Neural progenitor cell (in vitro differentiated cells): ENCODE data around the gene CDH23. TPM values are rescaled to one million over a fixed set of nuclear protein-coding genes. Genes with fewer than 3 reads are reported as not detected.

ENCODE experiments used
- DNase-seq: peaks from one replicate; pipeline ENCODE4 v3.0.0-alpha.2; 2016; ENCODE audit warnings: low spot score
- H2AFZ ChIP-seq: fragments of 200-600 bp; sonication (generic); replicated peaks from 2 replicates; pipeline ENCODE4 v1.6.1; 2016; ENCODE audit warnings: antibody characterized with exemption
- H3F3A ChIP-seq: fragments of 200-600 bp; sonication (generic); 2 replicates; pipeline ENCODE4 v1.6.1; 2016; ENCODE audit warnings: antibody characterized with exemption, low read depth
- H3K27ac ChIP-seq: fragments of 200-600 bp; sonication (generic); 2 replicates; pipeline ENCODE4 v1.5.1; 2016; ENCODE audit warnings: mild to moderate bottlenecking
- H3K27me3 ChIP-seq: fragments of 200-600 bp; sonication (generic); 2 replicates; pipeline ENCODE4 v1.6.1; 2016; ENCODE audit warnings: mild to moderate bottlenecking, moderate library complexity
- H3K36me3 ChIP-seq: fragments of 200-600 bp; sonication (generic); 2 replicates; pipeline ENCODE4 v1.5.1; 2016
- H3K4me1 ChIP-seq: fragments of 200-600 bp; sonication (generic); 2 replicates; pipeline ENCODE4 v1.6.1; 2016; ENCODE audit warnings: mixed run types
- H3K4me2 ChIP-seq: fragments of 200-600 bp; sonication (generic); 2 replicates; pipeline ENCODE4 v1.6.1; 2016
- H3K4me3 ChIP-seq: fragments of 200-600 bp; sonication (generic); 2 replicates; pipeline ENCODE4 v1.5.1; 2016
- H3K79me2 ChIP-seq: fragments of 200-600 bp; sonication (generic); 2 replicates; pipeline ENCODE4 v1.6.1; 2016; ENCODE audit warnings: low read depth
- H3K9ac ChIP-seq: fragments of 200-600 bp; sonication (generic); 2 replicates; pipeline ENCODE4 v1.6.1; 2016
- H3K9me3 ChIP-seq: fragments of 200-600 bp; sonication (generic); 2 replicates; pipeline ENCODE4 v1.5.1; 2016; ENCODE audit warnings: low read depth
- H4K20me1 ChIP-seq: fragments of 200-600 bp; sonication (generic); 2 replicates; pipeline ENCODE4 v1.6.1; 2016; ENCODE audit warnings: low read depth
- H3K27ac Mint-ChIP-seq: 3 replicates; pipeline ENCODE4 v1.8.0; 2021; ENCODE audit warnings: mixed read lengths
- H3K27me3 Mint-ChIP-seq: 2 replicates; pipeline ENCODE4 v1.8.0; 2022; ENCODE audit warnings: low read depth, mild to moderate bottlenecking, inconsistent platforms, moderate library complexity, mixed read lengths; ENCODE audit not compliant: insufficient read depth
- H3K36me3 Mint-ChIP-seq: 3 replicates; pipeline ENCODE4 v1.8.0; 2021; ENCODE audit warnings: mixed read lengths
- H3K4me1 Mint-ChIP-seq: 3 replicates; pipeline ENCODE4 v1.8.0; 2021; ENCODE audit warnings: mixed read lengths
- H3K4me3 Mint-ChIP-seq: 3 replicates; pipeline ENCODE4 v1.8.0; 2021; ENCODE audit warnings: mild to moderate bottlenecking, moderate library complexity, mixed read lengths
- H3K9me3 Mint-ChIP-seq: 3 replicates; pipeline ENCODE4 v1.8.0; 2020; ENCODE audit warnings: mixed read lengths
- CTCF ChIP-seq: fragments of 200-600 bp; sonication (generic); IDR thresholded peaks from 2 replicates; pipeline ENCODE4 v1.5.1; 2017; ENCODE audit warnings: antibody characterized with exemption, mild to moderate bottlenecking
- EZH2 ChIP-seq: fragments of 200-600 bp; sonication (generic); IDR thresholded peaks from 2 replicates; pipeline ENCODE4 v1.6.1; 2017; ENCODE audit warnings: antibody characterized with exemption, mild to moderate bottlenecking, moderate library complexity
- EZH2phosphoT487 ChIP-seq: fragments of 200-600 bp; sonication (generic); IDR thresholded peaks from 2 replicates; pipeline ENCODE4 v1.6.1; 2017; ENCODE audit warnings: antibody characterized with exemption
- total RNA-seq: library from RNA; depleted of rRNA; stranded (reverse); fragments of >200 nt; gene quantifications from 2 replicates; pipeline ENCODE4 v1.2.3, GENCODE V29; 2015; ENCODE audit warnings: low replicate concordance

The CDH23 gene
- total RNA-seq, 1 donor from 2014 or later: 5.9 TPM

GRCh38 chr10:71661060-71661622 lies 264.4 kb downstream of the CDH23 start:
- Histone ChIP-seq H3K4me2 (no peak overlapping the region), H3K9me3 (no peaks in the 10 kb centered on the region), H3K36me3 (no peaks in the 10 kb centered on the region), H4K20me1 (no peaks in the 10 kb centered on the region), H3K79me2 (no peaks in the 10 kb centered on the region), H3F3A (peaks cover 54% of the 10 kb centered on the region), H3K4me1 (peaks cover 63% of the 10 kb centered on the region), H3K27me3 (no peaks in the 10 kb centered on the region), H3K4me3 (no peak overlapping the region), H3K27ac (no peak overlapping the region), H3K9ac (no peak overlapping the region), H2AFZ (no peak overlapping the region)
- Mint-ChIP-seq H3K27me3 (peaks cover 28% of the 10 kb centered on the region), H3K4me1 (peaks cover 58% of the 10 kb centered on the region), H3K36me3 (no peaks in the 10 kb centered on the region), H3K4me3 (no peak overlapping the region), H3K9me3 (no peaks in the 10 kb centered on the region), H3K27ac (no peak overlapping the region)
- peak; percentile 70 for DNase-seq
- no peak for TF ChIP-seq EZH2phosphoT487
- TF ChIP-seq CTCF: peak; percentile 55
- no peak for TF ChIP-seq EZH2

- Histone ChIP-seq H2AFZ (no peak overlapping the region), H3K4me2 (no peak overlapping the region), H3F3A (peaks cover 53% of the 10 kb centered on the region), H3K36me3 (no peaks in the 10 kb centered on the region), H3K9ac (no peak overlapping the region), H3K4me3 (no peak overlapping the region), H3K27ac (no peak overlapping the region), H3K9me3 (no peaks in the 10 kb centered on the region), H3K27me3 (no peaks in the 10 kb centered on the region), H4K20me1 (no peaks in the 10 kb centered on the region), H3K79me2 (no peaks in the 10 kb centered on the region), H3K4me1 (peaks cover 63% of the 10 kb centered on the region)
- DNase-seq: no peak
- Mint-ChIP-seq H3K27ac (peak overlapping the region; percentile 59), H3K27me3 (peaks cover 29% of the 10 kb centered on the region), H3K4me1 (peaks cover 61% of the 10 kb centered on the region), H3K9me3 (no peaks in the 10 kb centered on the region), H3K36me3 (no peaks in the 10 kb centered on the region), H3K4me3 (no peak overlapping the region)
- TF ChIP-seq CTCF (no peak), EZH2phosphoT487 (no peak)
These were observed 265.1 kb downstream of the CDH23 start for GRCh38 chr10:71661779-71662336.

- no peak overlapping the region for H3K4me3 Mint-ChIP-seq
- TF ChIP-seq EZH2phosphoT487 (no peak), EZH2 (no peak), CTCF (no peak)
These were observed 266.6 kb downstream of the CDH23 start for GRCh38 chr10:71663311-71663710.

More at GRCh38 chr10:71663311-71663710, 266.6 kb downstream of the CDH23 start:
- peak overlapping the region; percentile 35 for H3K27ac Mint-ChIP-seq
- DNase-seq: no peak
- Histone ChIP-seq H3K4me1 (peaks cover 51% of the 10 kb centered on the region), H4K20me1 (no peaks in the 10 kb centered on the region), H3K4me3 (no peak overlapping the region), H3K27me3 (no peaks in the 10 kb centered on the region), H3K4me2 (no peak overlapping the region), H3K27ac (no peak overlapping the region), H3K9ac (no peak overlapping the region), H3K36me3 (no peaks in the 10 kb centered on the region), H3K9me3 (no peaks in the 10 kb centered on the region), H3F3A (peaks cover 38% of the 10 kb centered on the region), H3K79me2 (no peaks in the 10 kb centered on the region), H2AFZ (no peak overlapping the region)
- no peaks in the 10 kb centered on the region for H3K36me3 Mint-ChIP-seq
- peaks cover 55% of the 10 kb centered on the region for H3K4me1 Mint-ChIP-seq
- peaks cover 35% of the 10 kb centered on the region for H3K27me3 Mint-ChIP-seq
- no peaks in the 10 kb centered on the region for H3K9me3 Mint-ChIP-seq
